Measurements from ENCODE around the gene GLYR1.

Gene GLYR1

DNA sequence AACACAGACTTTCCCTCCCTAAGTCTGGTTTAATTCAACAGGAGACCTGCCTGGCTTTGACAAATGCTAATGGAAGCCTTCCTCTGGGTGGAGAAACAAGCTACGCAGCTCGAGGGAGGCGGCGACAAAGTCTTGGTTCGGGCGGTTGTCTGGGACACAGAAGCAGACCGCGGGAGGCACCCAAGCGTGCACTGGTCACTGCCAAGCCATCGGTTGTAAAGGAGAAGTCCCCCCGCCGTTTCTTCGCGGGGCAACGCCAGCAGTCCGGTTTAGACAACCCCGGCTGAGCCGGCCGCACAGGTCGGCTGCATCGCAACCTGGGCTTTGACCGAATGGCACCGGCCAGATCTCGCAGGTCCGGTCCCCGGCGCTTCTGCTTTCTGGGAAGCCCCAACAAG is 586 bp downstream of the GLYR1 start:
- no peak for DNase-seq

DNA sequence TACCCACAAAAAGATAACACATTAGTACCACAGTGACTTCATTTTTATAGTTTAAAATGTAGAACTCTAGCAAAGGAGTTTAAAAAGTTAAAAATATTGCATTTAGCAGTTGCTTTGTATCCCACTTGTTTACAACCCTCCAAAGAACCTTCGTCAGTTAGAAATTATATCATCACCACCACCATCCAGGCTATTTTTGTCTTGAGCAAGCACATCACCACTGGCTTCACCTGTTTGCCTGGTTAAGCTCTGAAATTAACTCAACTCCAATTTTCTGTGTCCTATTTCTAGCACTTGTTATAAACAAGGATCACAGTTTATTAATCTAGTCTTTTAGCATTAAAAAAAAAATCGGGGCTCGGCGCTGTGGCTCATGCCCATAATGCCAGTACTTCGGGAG is 6.1 kb downstream of the GLYR1 start:
- no peak for DNase-seq

DNA sequence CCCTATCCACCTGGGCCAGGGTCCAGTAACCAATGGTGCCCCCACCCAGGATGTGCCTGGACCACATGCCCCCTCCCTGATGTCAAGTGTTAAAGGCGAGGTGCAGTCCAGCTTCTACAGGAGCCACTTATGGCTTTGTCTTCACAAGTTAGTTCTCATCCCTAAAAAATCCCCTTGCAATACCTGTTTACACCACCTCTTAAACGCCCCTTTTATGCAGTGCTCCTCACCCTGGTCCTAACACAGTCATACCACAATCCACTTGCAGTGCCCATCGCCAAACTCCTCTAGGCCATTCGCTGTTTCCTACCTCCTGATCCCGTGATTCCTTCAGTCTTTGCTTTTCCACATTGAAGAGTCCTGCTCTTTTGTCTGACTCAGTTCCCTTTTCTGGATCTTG is 7.1 kb downstream of the GLYR1 start:
- DNase-seq = no peak

DNA sequence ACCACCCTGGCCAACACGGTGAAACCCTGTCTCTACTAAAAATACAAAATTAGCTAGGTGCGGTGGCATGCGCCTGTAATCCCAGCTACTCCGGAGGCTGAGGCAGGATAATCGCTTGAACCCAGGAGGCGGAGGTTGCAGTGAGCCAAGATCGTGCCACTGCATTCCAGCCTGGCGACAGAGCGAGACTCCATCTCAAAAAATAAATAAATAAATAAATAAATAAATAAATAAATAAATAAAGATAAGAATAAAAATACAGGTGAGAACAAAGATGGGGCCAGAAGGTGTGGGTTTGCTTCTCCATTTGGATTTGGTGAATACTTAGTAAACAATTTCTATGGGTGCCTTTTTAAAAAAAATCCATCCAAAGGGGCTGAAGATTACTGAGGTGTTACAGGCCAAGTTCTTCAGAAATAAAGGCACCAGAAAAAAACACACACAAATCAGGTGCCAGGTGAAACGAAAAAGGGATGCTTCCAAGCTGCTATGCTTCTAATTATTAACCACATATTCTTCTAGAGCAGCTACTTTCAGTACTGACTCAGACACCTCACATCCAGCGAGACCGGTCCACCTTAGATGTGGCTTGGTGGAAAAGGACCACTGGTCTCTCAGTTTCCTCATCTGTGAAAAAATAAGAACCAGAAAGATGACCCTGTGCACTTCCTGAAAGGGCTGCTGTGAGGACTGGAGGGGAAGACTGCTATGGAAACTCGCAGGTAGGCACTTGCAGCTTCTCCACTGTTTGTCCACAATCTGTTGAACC is 9.2 kb downstream of the GLYR1 start:
- no peak for DNase-seq

DNA sequence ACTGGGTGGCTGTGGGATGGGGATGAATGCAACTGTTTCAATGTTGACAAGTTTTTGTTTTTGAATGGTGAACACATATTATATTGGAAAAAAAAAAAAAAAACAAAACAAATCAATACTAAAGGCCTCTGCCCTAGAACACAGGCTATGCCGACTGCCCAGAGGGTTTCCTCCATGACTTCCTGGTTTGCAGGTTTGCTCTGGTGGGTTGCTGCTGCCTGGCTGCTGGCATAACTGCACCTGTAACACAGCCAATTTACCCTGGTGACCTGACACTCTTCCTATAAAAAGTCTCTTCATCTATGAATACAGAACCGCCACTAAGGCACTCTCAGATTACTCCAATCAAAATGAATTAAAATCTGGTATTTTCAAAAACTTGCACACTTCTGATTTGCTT is 10.4 kb downstream of the GLYR1 start:
- no peak for DNase-seq

DNA sequence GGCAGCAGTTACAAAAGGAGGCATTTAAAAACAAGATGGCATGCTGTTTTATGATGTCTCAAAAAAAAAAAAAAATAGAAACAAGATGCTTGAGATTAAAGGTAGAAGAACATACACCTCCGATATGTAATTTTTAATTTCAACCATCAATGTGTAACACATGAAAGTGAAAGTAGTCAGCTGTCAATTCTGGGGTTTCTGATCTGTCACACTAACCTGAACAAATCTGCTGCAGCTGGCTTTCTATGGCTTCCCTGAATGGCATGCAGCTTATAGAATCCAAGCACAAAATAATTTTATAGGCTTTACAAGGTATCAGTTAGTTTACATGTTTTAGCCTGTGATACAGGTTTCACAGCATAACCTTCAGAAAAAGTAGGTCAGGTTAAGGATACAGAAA is 13.5 kb downstream of the GLYR1 start:
- DNase-seq = no peak

DNA sequence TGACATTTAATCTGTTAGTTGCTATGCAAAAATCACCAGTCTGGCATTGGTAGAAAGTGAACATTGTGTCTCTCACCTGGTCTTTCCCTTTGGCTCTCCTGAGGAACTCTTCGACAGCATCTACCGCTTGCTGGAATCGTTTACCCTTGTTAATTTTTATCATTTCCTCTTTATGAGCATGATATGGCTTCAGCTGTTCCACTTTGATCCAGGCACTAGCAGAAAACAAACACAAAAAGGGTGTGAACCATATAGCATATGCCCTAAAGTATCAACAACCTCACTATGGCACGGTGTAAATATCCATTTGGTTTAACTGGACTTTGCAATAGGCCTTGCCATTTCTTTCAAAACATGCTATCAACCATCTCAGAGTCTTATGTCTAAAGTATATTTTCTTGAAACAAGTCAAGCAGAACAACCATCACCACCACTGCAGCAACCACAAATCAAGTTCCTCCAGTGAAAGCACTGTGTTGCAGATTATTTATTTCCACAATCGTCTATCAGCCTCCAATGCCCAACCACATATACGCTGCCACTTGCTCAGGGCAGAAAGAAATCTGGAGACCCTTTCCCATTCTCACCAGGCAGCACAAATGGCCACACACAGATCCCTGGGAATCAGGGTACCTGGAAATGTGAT is 14.3 kb downstream of the GLYR1 start:
- no peak for DNase-seq

DNA sequence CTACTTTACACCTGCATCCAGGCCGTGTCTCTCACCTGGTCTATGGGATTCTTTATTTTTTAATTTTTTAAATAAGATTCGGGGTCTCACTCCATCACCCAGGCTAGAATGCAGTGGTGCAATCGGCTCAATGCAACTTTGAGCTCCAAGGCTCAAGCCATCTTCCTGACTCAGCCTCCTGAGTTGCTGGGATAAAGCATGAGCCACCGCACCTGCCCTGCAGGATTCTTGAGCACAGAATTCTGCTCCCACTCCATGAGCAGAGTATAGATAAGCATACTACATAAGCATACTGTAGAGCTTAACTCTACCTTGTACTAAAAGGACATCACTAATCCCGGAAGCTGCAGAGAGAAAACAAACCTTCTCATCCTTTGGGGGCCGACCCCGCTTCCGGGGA is 15.5 kb downstream of the GLYR1 start:
- no peak for DNase-seq

DNA sequence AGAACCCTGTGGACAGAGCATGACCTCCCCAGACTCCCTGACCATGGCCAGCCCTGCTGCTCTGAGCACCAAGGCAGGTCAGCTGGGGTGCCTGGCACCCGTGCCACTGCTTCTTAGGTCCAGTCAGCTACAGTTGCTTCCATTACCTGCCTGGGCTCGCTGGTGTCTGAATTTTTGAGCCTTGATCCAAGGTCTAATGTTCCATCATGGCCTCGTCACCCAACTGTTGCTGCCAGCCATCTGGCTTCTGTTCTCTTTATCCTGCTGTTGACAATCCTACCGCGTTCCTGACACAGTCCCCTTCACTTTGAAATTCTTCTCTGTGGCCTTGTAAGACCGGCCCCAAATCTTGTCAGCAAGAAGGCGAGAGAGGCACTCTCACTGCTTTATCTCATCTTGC is 16.7 kb downstream of the GLYR1 start:
- no peak for DNase-seq

DNA sequence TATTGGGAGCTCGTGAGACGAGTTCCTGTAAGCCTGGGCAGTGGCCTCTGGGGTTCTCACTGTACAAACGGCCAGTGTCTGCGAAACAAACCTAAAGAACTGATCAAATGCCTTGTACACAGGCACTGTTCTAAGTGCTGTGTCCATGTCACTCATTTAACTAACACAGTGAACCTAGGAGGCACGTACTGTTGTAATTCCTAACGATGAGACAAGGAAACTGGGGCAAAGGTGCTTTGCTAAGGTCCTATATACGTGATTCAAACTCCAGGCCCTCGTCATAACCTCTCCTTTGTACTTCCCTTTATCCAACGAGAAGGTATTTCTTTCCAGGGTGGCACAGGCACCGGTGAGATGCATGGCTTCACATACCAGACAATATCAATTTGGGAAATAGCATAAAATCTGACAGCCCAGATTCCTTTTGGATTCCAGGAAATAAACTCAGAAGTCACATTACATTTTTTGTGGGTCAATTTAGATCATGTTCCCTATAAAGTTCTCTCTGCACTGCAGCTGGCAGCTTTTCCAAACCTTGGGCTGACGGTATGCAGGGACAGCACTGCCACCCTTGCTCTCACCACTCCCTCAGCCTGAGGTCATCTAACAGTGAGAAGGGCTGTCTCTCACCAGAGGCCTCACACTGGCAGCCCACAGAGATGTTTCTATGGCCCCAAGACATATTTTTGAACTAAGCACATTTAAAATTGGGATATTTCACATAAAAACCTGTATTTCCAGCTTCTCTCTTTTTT is 18.3 kb downstream of the GLYR1 start:
- no peak for DNase-seq

DNA sequence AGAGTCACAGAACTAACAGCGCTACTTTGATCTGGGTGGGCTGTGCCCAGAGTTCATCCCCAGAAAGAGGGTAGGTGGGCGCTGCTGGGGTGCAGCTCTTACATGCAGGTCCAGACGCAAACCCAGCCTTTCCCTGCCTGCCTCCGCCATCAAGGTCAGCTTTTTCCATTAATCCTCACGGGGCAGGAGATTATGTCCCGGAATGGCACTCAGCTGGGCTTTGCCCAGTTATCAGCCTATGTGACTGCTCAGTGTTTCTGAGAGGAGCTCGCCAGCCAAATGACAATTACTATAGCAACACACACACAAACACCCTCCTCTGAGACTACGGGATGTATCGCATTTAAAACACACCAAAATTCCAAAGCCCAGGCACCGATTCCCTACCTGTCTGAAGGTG is 20.1 kb downstream of the GLYR1 start:
- no peak for DNase-seq

DNA sequence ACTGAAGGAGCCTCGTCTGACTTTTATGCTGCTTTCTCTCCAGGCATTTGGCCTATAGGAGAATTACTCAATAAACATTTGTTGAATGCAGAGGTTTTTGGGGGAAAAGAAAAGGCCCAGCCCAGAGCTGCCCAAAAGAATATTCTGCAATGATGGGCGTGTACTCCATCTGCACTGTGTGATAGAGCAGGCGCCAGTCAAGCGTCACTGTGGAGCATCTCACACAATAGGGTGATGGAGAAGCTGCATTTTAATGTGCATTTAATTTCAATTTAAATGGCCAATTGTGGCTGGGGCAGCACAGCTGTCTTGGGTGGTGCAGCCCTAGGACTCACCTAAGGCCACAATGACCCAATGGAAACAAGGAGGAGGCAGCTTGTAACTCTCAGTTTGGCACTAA is 20.6 kb downstream of the GLYR1 start:
- DNase-seq = no peak

DNA sequence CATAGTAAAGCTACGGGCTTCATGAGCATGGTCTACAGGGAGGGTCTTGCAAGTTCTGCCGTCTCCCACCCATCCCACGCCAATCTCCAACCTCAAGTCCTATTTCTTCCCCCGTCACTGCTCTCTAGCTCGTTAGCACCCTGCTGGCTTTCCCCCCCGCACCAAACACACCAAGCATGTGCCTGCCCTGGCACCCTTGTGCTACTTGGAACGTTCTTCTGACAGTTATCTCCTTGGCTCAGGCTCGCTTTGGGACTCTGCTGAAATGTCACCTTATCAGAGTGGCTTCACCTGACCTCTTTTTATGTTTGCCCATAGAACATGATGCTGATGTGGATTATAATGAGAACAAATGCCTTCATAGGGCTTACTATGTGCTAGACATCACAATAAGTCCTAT is 21.9 kb downstream of the GLYR1 start:
- DNase-seq = no peak

DNA sequence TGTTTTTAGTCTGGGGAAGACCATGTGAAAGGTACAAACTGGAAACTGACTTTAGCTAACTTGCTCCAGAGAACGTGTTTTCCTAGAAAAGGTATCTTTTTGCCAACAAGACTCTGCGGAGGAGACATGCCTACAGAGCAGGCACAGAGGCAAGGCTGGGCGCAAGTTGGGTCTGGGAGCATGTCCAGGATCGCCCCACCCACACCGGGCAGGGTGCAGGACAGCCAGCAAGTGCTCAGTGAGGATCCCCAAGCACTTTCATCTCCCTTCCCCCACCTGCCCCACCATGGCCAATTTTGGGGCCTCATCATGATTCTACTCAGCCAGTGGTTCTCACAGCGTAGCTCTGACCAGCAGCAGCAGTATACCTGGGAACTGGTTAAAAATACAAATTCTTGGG is 26.4 kb downstream of the GLYR1 start:
- DNase-seq = no peak

DNA sequence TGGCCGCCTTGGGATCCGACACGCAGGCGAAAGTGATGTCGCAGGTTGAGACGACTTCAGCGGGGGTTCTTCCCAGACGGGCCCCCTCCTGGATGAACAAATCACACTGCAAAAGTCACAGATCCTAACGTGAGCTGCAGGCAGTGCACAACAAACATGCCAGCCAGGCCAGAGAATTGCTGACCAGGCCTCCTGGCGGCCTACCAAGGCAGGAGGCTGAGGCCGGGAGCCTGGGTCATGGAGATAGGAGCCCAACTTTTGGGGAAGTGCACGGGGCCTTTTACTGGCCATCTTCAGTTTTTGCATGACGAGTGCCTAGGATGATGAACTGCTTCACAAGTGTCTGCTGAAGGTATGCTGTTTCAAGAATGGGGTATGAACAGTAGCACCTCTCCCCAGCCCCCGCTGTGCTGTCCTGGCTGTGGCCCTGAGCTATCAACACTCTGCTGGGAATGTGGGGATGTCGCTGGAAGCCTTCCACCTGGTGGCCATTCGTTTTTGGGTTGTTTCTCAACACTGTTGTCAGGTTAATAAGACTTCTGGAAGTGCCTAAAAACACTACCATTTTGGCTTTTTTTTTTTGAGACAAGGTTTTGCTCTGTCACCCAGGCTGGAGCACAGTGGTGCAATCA is 32.4 kb downstream of the GLYR1 start:
- DNase-seq = no peak

DNA sequence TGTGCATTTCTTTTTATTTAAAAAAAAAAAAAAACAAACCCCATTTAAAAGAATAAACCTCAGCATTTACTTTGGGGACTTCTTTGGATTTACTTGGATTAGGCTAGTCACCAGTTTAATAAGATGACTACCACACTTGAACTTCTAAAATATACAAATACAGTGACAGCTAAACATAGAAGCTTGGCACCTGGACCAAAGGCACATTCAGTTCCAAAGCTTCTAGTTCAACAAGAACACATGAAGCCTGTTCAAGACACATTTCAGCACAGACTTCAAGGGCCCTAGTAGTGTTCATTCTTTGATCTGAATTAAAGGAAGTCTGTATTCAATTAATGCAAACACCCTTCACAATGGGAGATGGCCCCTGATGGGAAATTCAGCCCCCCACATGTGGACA is 33.0 kb downstream of the GLYR1 start:
- DNase-seq = no peak

DNA sequence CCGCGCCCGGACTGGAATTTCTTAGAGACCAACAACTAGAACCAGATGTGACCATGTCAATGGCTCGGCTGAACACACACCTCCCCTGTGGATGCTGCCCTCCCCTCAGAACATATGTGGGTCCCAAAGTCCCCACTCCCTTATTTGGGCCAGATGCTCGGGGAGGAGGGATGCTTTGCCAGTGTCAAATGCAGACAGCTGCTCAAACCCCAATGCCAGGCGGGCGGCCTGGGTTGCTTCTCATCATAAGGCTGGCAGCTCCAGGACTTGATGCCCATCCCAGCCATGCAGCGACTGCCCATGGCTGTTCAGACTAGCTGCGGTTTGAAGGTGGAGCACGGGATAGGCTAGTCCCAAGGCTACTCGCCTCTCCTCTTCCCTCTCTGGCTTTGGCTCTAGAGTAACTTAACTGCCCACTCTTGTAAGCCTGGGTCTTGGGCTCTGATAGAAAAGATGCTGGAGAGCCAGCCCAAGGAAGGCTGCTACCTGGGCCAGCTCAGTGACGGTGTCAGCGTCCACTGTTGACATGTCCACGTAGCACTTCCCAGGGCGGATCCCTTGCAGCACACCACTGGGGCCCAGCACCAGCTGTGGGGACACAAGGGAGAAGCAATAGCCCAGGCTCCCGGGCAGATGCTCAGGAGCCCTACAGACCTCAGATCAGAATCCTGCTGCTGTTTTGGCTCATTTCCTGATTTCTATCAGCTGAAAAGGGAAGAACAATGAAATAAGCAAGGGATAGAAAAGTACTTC is 33.7 kb downstream of the GLYR1 start:
- DNase-seq = no peak

DNA sequence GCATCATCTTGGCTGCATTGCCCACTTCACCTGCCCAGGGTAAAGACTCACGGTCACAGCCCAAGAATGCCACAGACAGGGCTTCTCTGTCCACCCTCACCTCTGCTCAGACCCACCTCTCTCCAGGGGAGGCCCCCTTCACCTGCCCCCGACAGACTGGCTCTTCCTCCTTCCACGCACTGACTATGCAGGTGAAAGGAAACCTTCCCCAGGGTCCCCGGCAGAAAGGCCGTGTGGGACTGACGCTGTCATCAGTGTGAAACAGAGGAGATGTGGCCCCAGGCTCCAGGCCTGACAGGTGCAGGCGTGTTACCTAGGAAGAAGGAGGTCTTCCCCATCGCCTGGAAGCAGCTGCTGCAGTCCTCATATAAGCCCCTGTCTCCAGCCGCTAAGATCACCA is 35.3 kb downstream of the GLYR1 start:
- no peak for DNase-seq

DNA sequence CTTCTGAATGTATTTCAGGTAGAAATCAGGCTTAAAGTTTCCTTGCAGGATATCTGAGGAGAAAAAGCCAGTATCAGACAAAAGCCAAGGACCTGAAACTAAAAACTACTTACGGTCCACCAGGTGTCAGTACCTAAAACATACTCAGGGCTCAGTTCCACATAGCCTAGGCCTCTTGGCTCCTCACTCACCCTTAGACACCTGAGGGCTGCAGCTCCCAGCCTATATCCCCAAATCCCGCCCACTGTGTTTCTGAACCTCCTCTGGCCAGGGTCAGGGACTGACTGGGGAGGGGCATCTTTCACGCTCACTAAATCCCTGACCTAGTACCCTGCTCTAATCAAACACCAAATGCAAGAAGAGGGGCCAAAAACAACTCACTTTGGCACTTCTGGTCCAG is 35.8 kb downstream of the GLYR1 start:
- DNase-seq = no peak

DNA sequence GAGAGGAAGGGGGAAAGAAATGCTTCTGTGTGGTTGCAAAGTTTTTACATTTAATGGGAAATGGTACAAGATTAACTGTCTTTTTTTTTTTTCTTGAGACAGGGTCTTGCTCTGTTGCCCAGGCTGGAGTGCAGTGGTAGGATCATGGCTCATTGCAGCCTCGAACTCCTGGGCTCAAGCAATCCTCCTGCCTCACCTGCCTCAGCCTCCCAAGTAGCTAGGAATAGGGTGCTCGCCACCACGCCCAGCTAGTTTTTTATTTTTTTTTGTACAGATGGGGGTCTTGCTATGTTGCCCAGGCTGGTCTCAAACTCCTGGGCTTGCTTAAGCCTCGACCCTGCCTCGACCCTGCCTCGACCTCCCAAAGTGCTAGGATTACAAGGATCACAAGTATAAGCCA is 40.8 kb downstream of the GLYR1 start:
- DNase-seq = no peak

DNA sequence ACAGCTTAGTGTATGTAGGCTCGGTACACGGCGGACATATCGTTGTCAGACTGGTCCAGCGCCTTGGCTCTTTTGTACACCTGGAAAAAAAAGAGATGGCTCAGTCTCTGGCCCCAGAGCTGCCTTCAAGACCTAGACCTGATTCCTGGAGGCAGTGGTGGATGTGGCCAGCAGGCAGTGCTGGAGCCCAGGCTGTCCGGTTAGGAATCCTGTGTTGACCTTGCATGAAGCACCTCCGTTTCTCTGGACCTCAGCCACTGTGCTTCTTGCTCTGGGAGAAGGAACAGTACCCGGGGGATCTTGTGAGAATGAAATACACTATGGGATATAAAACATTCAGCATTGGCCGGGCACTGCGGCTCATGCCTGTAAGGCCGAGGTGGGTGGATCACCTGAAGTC is 41.9 kb downstream of the GLYR1 start:
- no peak for DNase-seq

DNA sequence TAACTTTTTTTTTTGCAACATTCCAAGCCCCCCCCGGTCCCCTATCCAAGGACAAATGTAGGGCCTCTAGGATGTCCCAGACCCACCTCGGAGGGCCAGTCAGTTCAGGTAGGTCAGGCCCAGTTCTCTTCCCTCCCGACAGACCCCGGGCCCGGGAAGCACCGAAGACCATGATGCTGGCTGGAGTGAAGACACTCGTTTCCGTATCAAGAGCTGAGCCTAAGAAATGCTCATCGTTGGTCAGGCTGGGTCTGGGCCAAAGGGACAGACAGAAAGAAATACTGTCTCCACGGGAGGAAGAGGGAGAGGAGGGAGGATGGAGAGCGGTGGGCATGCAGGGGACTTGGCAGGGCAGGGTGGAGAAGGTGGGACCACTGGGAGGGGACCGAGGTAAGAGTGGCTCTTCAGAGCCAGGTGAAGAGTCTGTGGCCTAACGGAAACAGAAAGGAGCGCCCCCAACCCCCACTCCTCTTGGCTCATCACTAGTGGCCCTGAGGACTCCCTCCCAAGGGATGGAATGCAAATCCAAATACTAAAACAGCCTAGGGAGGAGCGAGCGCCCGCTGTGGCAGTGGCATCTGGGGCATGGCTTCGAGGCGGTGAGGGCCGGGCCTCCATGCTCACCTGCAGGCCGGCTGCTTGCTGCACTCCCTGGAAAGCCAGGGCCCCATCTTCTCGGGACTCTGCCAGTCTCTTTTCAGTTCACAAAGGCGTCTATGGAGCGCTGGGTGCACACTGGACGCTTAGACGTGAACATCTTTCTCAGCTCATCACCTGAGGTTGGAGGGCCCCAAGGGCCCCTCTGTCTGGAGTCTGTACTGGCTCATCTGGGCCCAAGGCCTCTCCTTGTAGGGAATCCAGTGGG is 43.0 kb downstream of the GLYR1 start:
- no peak for DNase-seq
